Dermis lymphatic vessel endothelial cell (primary cell): ENCODE results near the gene ZC3H7A. TPM values are rescaled to one million over a fixed set of nuclear protein-coding genes. Genes with fewer than 3 reads are reported as not detected.

ENCODE experiments used
- total RNA-seq: library from RNA; depleted of rRNA; stranded (reverse); fragments of >200 nt; gene quantifications from 2 replicates; pipeline ENCODE4 v1.2.1, GENCODE V29; 2014

Gene ZC3H7A, protein sequence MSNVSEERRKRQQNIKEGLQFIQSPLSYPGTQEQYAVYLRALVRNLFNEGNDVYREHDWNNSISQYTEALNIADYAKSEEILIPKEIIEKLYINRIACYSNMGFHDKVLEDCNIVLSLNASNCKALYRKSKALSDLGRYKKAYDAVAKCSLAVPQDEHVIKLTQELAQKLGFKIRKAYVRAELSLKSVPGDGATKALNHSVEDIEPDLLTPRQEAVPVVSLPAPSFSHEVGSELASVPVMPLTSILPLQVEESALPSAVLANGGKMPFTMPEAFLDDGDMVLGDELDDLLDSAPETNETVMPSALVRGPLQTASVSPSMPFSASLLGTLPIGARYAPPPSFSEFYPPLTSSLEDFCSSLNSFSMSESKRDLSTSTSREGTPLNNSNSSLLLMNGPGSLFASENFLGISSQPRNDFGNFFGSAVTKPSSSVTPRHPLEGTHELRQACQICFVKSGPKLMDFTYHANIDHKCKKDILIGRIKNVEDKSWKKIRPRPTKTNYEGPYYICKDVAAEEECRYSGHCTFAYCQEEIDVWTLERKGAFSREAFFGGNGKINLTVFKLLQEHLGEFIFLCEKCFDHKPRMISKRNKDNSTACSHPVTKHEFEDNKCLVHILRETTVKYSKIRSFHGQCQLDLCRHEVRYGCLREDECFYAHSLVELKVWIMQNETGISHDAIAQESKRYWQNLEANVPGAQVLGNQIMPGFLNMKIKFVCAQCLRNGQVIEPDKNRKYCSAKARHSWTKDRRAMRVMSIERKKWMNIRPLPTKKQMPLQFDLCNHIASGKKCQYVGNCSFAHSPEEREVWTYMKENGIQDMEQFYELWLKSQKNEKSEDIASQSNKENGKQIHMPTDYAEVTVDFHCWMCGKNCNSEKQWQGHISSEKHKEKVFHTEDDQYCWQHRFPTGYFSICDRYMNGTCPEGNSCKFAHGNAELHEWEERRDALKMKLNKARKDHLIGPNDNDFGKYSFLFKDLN
- 48.2 and 56.2 TPM in 2 replicates for total RNA-seq

DNA sequence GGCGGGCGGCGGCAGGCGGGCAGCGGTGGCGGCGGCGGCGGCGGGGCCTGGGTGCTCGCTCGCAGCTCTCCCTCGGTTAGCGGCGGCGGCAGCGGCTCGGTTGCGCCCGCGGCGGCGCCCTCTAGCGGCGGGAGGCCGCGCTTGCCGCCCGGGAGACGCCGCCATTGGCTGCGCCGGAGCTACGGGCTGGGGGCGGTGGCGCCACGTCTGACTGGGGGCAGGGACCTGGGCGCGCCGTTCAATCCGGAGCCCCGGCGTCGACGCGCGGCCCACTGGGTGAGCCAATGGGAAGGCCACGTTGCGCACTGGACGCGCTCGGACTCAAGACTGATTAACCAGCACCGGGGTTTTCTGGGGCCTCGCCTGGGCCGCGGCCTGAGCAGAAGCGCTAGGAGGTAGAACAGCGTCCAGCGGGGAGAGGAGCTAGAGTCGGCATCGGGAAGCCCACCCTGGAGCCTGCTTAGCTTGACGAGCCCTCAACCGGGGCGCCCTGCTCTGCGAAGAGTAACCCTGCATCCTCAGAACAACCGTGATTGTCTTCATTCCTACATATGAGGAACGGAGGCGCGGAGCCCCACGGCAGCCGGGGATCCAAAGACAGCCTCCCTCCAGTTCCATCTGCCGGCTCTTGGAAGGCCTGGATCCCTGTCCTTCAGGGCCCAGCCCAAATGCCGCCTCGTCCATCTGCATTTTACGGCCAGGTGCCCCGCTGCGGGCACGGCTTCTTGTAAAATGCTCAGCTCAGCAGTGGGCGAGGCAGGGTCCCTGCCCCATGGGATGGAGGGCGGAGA lies at the start of gene ZC3H7A:
ZC3H7A (minus strand) TSS at position 93 of the 791 bp plus-strand sequence. CDS start 14,904 bp downstream, outside the sequence.

GRCh38 chr16:11742536-11743307 lies 54.3 kb downstream of the ZC3H7A start, which contains the start of gene TXNDC11:
Gene TXNDC11, minus strand, starts transcription at chr16:11742857. Its CDS starts 127 bp downstream, at chr16:11742730.

Other genes starting within 250 kb of the ZC3H7A start
- gene LITAF, start 210.3 kb downstream of the ZC3H7A start, total RNA-seq, result 1.5 and 4.2 TPM in 2 replicates
- 43.3 and 45.6 TPM in 2 replicates for gene SNN, start 128.8 kb downstream of the ZC3H7A start, total RNA-seq
- 19.2 and 42.4 TPM in 2 replicates for gene TXNDC11, start 54.4 kb downstream of the ZC3H7A start, total RNA-seq
- gene RSL1D1, start 54.3 kb upstream of the ZC3H7A start, total RNA-seq, result 36.7 and 82.3 TPM in 2 replicates
- 40.6 and 48.6 TPM in 2 replicates for gene GSPT1, start 118.7 kb upstream of the ZC3H7A start, total RNA-seq
- 1.5 and 2.6 TPM in 2 replicates for gene NPIPB2, start 144.8 kb upstream of the ZC3H7A start, total RNA-seq
- gene TNFRSF17, start 168.0 kb upstream of the ZC3H7A start, total RNA-seq, result not detected in 2 replicates
- 8.5 and 15.0 TPM in 2 replicates for gene SNX29, start 179.5 kb upstream of the ZC3H7A start, total RNA-seq